Measurements from ENCODE around the gene AMFR.

AMFR gene

GRCh38 chr16:56346131-56346890 lies 79.0 kb downstream of the AMFR start:
- no peak for DNase-seq

- no peak for DNase-seq
Observed at GRCh38 chr16:56345406-56346050, 79.8 kb downstream of the AMFR start.

DNA sequence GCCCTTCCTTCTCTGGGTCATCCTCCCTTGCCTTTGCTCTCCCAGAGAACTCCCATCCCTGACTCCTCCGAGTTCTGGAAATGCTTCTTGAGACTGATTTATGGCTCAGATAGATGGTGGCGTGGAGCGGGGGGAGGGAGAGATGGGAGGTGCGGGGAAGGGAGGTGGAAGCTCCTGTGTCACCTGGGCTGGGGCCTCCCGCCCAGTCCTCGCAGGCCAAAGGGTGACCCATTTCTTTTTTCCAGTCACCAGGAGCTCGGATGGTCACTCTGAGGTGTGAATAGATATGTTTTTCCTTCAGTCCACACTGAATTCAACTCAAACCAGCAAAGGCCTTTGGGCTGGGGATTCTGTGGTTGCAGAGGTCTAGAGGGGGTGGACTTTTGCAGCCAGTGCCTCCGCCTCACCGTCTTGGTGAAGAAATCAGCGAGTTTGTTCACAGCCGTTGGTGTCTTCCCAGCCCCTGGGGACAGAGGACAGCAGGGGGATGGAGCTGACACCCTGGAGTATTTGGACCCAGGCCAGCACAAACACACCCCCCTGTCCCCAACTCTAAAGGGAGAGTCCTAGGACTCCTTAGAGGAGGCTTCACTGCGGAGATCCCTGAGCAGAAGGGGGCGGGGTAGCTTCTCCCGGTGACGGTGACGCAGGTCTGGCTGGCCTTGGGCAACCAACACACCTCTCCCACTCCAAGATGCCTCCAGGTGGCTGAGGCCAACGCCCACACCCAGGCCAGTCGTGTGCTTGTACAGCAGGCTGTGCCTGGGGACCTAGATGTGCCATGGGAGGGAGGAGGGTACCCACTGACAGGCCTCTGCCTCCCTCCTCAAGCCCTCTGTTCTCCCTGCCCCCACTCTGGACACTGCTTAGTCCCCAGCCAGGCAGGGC lies 80.6 kb downstream of the AMFR start:
- DNase-seq, result no peak

GRCh38 chr16:56343661-56344517 lies 81.5 kb downstream of the AMFR start:
- DNase-seq, result no peak

GRCh38 chr16:56341656-56342399 lies 83.5 kb downstream of the AMFR start:
- no peak for DNase-seq

DNA sequence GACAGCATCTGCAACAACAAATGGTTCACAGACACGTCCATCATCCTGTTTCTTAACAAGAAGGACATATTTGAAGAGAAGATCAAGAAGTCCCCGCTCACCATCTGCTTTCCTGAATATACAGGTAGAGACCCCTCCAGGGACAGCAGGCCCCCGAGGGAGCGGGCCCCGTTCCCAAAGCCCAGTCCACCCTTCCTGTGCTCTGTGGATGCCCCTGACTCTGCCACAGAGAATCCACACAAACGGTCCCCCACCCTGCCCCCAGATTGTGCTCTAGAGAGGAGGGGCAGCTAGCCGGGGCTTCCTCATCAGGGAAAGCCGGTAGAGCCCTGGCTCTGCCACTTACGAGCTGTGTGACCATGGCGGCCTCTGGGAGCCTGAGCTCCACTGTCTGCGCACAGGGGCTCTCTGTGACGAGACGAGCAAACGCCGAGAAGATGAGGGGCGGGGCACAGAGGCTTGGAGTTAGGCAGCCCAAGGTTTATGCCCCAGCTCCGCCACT lies 84.4 kb downstream of the AMFR start:
- no peak for DNase-seq

GRCh38 chr16:56340416-56340815 lies 84.9 kb downstream of the AMFR start:
- no peak for DNase-seq

DNA sequence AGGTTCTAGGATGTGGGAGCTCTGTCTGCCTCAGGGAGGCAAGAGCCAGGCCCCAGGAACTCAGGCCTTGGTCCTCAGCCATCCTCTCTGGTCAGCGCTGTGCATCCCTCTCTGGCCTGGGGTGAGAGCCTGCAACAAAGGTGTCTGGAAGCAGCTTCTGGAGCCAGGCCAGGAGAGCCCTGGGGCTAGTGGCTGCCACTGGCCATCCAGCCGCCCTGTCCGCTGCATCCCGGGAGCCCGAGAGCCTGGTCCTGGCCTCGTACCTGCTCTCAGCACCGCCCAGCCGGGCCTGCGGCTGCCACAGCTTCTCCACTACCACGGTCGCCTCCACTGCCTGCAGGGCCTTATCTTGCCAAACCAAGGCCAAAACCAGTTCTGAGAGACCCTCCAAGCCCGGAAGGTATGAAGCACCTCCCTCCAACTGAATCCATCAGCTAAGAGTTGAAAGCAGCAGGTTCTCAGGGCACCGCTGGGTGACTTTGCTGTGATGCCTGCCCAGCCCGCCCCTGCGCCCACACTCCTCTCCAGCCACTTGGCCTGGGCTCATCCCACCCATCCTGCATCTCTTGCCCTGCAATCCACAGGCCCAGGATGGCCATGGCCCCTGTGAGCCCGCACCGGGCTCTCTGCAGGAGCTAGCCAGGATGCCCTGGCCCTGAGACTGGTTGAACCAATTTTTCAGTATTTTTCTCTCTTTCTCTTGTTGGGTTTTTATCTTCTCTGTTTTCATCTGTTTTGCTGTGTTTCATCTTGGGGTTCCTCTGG lies 85.7 kb downstream of the AMFR start:
- no peak for DNase-seq

DNA sequence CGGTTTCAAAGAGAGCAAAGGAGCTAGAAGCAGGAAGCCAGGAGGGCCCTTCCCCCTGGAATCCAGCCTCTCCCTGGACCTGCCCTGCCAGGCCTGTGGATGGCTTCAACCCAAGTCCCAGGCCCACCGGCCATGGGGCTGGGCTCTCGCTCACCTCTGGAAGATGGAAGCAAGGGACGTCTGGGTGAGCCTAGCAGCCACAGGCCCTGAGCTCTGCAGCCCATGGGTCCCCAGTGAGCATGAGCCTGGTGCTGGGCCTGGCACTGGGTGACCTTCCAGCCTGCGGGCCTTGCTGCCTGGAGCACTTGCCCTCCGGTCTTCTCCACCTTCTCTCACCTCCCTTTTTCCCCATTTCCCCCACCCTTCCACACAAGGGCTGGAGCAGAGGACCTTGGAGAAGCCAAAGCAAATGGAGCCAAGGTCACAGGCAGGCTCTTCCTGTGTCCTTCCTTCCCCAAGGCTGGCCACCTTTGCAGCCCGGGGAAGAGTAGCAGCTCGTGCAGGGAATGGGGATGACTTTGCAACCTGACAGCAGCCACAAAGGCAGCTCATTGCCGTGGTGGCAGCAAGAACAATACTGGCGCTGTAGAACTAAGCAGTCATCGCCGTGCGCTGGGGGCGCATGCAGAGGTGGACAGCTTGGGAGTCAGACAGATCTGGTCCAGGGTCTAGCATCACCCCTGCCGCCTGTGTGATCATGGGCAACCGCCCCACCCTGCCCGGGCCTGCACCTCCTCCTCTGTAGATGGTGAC lies 86.6 kb downstream of the AMFR start:
- DNase-seq, result no peak

GRCh38 chr16:56337858-56338325 lies 87.5 kb downstream of the AMFR start:
- no peak for DNase-seq

DNA sequence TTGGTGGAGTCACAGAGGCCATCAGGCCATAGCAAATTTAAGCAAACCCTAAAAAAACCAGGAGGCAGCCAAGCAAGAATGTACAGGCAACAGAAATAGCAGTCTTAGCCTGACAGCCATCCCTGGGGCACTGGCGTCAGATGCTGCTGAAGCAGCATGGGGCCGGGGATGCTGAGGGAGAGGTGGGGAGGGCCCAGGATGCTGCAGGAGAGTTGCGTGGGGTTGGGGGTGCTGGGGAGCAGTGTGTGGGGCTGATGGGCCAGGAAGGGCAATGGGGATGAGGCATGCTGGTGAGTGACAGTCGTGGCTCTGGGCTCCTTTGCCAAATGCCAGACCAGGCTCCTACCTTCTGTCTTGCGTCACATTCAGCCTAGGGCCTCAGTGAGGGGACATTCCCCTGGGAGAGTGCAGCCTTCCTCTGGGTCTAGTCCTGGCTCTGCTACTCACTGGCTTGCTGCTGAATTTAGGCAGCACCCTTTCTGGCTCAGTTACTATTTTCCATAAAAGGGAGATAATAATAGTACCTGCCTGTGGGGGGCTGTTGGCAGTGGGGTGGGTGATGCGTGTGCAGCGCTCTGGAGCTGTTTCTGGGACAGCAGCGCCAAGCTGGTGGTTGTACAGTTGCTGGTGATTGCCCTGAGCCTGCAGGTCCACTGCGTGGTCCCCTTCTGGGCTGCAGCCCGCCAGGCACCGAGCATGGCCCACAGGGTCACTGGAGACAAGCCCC lies 88.1 kb downstream of the AMFR start:
- no peak for DNase-seq

DNA sequence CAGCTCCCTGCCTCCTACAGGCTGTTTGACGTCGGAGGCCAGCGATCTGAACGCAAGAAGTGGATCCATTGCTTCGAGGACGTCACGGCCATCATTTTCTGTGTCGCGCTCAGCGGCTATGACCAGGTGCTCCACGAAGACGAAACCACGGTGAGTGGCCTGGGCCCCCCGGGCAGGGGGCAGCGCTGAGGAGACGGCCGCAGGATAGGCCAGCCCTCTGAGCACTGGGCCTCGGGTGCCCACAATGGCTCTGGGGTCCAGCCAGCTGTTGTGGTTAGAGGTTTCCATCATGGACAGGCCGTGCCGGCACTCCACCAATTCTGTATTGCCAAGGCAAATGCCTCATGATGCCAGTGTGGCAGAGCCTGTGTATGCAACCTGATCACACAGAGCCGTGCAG lies 88.6 kb downstream of the AMFR start:
- no peak for DNase-seq

DNA sequence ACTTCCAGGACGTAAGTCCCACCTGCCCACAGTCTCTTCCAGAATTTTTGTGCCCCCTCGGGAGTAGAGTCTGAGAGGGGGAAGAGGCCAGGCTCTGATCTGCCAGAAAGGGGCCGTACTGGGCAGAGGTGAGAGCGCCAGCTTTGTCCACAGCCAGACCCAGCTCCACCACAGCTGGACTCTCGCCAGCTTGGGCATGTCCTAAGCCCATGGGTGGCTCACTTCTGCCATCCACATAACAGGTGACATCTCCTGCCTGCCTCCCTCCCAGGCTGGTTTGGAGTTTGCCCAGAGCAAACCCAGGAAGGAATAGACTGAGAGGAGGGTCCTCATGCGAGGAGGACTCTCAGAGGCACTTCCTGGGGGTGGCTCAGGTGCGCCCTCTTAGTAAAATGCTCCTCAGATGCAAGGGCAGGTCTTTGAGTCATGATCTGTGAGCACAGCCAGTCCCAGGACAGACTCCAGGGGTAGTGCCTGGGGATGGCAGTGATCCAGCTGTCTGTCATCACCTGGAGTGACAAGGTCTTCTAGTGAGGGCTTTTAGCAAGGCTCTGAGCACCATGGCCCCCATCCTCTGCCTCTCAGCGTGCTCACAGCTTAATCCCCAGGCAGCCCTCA lies 89.2 kb downstream of the AMFR start:
- no peak for DNase-seq

DNA sequence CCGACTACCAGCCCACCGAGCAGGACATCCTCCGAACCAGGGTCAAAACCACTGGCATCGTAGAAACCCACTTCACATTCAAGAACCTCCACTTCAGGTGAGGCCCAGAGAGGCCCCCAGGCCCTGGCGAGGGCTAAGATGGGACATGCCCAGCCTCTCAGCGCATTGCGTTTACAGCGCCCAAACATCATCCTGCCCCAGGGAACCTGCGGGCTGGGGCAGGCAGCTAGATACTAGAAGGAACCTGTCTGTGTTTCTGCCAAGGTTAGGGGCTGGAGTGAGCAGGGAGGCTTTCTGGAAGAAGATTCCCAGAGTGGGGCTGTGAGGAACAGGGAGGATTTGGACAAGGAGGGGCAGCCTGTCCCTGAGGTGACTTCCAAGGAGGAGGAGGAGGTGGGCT lies 90.6 kb downstream of the AMFR start:
- no peak for DNase-seq

DNA sequence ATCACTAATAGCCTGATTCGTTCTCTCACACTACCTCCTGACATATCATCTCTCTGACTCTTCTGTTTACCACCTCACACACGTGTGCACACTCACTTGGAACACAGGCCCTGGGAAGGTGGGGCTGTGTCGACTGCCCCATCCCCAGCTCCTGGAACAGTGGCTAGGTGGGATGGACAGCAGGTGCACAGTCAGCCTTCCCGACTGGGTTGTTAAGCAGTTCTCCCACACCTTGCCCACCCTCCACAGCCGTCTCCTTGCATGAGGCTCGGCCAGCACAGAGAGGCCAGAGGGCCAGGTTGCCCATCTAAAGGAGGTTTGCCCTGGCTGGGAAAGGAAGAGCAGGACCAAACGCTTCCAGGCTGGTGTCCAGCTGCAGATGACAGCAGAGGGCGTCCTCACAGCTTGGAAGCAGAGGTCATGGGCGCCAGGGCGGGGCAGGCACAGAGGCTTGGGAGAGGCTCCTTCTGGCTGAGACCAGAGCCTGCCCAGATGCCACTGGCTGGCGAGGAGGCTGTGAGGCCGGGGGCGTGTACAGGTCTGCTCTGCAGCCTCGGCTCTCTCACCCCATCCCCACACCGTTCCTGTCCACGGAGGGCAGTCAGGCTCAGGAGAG lies 92.8 kb downstream of the AMFR start:
- DNase-seq, result peak; percentile 71

- DNase-seq, result no peak
Observed at GRCh38 chr16:56331915-56332314, 93.4 kb downstream of the AMFR start.

- DNase-seq, result no peak
Observed at GRCh38 chr16:56331399-56331798, 93.9 kb downstream of the AMFR start.

DNA sequence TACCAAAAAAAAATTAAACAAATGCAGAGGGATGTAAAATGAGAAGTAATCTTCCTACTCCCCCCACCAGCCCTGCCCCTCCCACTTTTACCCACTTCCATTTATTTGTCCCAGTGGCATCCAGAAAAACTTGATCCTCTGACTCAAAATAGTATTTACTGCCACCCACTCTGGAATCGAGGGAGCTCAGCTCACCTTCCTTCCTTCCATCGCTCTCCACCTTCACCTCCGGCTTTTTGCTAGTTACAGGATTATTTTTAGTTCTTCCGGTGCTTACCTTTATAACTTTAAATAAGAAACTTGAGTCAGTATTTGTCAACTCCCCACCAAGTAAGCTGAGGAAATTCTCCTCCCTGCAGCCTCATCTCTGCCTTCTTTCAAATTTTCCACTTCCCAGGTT lies 94.9 kb downstream of the AMFR start:
- no peak for DNase-seq
